ENCODE measurements around the gene MYO15B.

GRCh38 chr17:75642784-75643642 lies 55.4 kb downstream of the MYO15B start:
- no peak for TF ChIP-seq CTCF (conservative IDR thresholded peaks at IDR 0.05; ENCODE audit: low read length)
- TF ChIP-seq EZH2phosphoT487 (IDR thresholded peaks at IDR 0.05; ENCODE audit: borderline replicate concordance), result no peak
